GM21360 (cell line): Measurements from ENCODE around the gene SDF2L1.
"Not testable (repeated sequence)": the region's sequence is repeated elsewhere in the genome, so short reads cannot be mapped to it uniquely, and the experiment has no call there.

Experiments
- ATAC-seq: cut with Tn5 transposase; IDR thresholded peaks from one replicate; pipeline ENCODE4 v1.9.1; 2021; ENCODE audit warnings: mild to moderate bottlenecking, moderate library complexity; ENCODE audit not compliant: unreplicated experiment

Gene SDF2L1

GRCh38 chr22:21659864-21660525, 17.9 kb downstream of the SDF2L1 start:
- ATAC-seq, result no peak

- no peak for ATAC-seq
Measured at GRCh38 chr22:21660904-21661303, 18.8 kb downstream of the SDF2L1 start.

- ATAC-seq, result no peak
Measured at GRCh38 chr22:21661991-21662390, 19.9 kb downstream of the SDF2L1 start.

- ATAC-seq, result no peak
Measured at GRCh38 chr22:21663738-21664137, 21.6 kb downstream of the SDF2L1 start.

GRCh38 chr22:21665047-21665851, 23.1 kb downstream of the SDF2L1 start:
- no peak for ATAC-seq

- ATAC-seq, result no peak
Measured at GRCh38 chr22:21666786-21667185, 24.7 kb downstream of the SDF2L1 start.

GRCh38 chr22:21669026-21669425, 26.9 kb downstream of the SDF2L1 start:
- ATAC-seq, result no peak

- ATAC-seq, result no peak
Measured at GRCh38 chr22:21672107-21672629, 30.1 kb downstream of the SDF2L1 start.

GRCh38 chr22:21673534-21674321, 31.6 kb downstream of the SDF2L1 start:
- no peak for ATAC-seq

GRCh38 chr22:21674638-21675245, 32.6 kb downstream of the SDF2L1 start:
- no peak for ATAC-seq

GRCh38 chr22:21677606-21678443, 35.7 kb downstream of the SDF2L1 start:
- no peak for ATAC-seq

- not testable (repeated sequence) for ATAC-seq
Measured at GRCh38 chr22:21678842-21679241, 36.7 kb downstream of the SDF2L1 start.

GRCh38 chr22:21679383-21679782, 37.3 kb downstream of the SDF2L1 start:
- no peak for ATAC-seq

- ATAC-seq, result no peak
Measured at GRCh38 chr22:21680830-21681565, 38.9 kb downstream of the SDF2L1 start.

GRCh38 chr22:21681566-21682370, 39.7 kb downstream of the SDF2L1 start:
- no peak for ATAC-seq

GRCh38 chr22:21682385-21683175, 40.5 kb downstream of the SDF2L1 start:
- ATAC-seq, result no peak

- ATAC-seq, result no peak
Measured at GRCh38 chr22:21683401-21683811, 41.3 kb downstream of the SDF2L1 start.
